Small intestine (tissue), 7 donors: Measurements from ENCODE around the gene SMAP1. TPM values are rescaled to one million over a fixed set of nuclear protein-coding genes. Genes with fewer than 3 reads are reported as not detected.
"Not testable (repeated sequence)": the region's sequence is repeated elsewhere in the genome, so short reads cannot be mapped to it uniquely, and the experiment has no call there.

Experiments
- DNase-seq, 2 donors: peaks; one replicate each; pipeline versions ENCODE4 v3.0.0 to v3.0.0-alpha.2; 2013
- FAIRE-seq: peaks from 2 replicates; lab custom pipeline; 2012; peaks lifted over from hg19 to GRCh38; lab: Jason Lieb, UNC
- H3K27ac ChIP-seq, 3 donors: one replicate each; pipeline ENCODE4 v1.5.1; 2013; ENCODE audit warnings: low read length in 2 of 3, mild to moderate bottlenecking in 2 of 3, control low read depth in 1 of 3, inconsistent platforms in 1 of 3, low read depth in 1 of 3, moderate library complexity in 1 of 3
- H3K27me3 ChIP-seq, 3 donors: one replicate each; pipeline ENCODE4 v1.6.1; 2013; ENCODE audit warnings: low read length in 3 of 3, inconsistent platforms in 1 of 3; ENCODE audit not compliant: control insufficient read depth in 3 of 3, insufficient read depth in 3 of 3
- H3K36me3 ChIP-seq, 3 donors: one replicate each; pipeline ENCODE4 v1.6.1; 2013; ENCODE audit warnings: low read length in 3 of 3, inconsistent platforms in 1 of 3, low read depth in 1 of 3, mild to moderate bottlenecking in 1 of 3, moderate library complexity in 1 of 3; ENCODE audit not compliant: control insufficient read depth in 3 of 3, insufficient read depth in 2 of 3
- H3K4me1 ChIP-seq, 3 donors: one replicate each; pipeline ENCODE4 v1.6.1; 2013; ENCODE audit warnings: low read length in 2 of 3, inconsistent platforms in 1 of 3, low read depth in 1 of 3, mild to moderate bottlenecking in 1 of 3, moderate library complexity in 1 of 3; ENCODE audit not compliant: control insufficient read depth in 3 of 3, insufficient read depth in 2 of 3
- H3K4me3 ChIP-seq, 3 donors: one replicate each; pipeline ENCODE4 v1.5.1; 2013; ENCODE audit warnings: low read length in 3 of 3, control low read depth in 1 of 3, inconsistent platforms in 1 of 3, low read depth in 1 of 3, mild to moderate bottlenecking in 1 of 3, moderate library complexity in 1 of 3
- H3K9me3 ChIP-seq, 2 donors: one replicate each; pipeline ENCODE4 v1.6.1; 2013; ENCODE audit warnings: low read depth in 1 of 2, low read length in 1 of 2; ENCODE audit not compliant: control insufficient read depth in 2 of 2, insufficient read depth in 1 of 2
- WGBS, 3 donors: extraction: QIAGEN DNeasy Blood & Tissue Kit; methylation state at CpG; one replicate each; pipeline ENCODE4 v1.1.7; 2013; 5-methylcytosine and 5-hydroxymethylcytosine counted together
- polyA plus RNA-seq, 4 donors: library from polyadenylated mRNA; stranded (reverse) in 3 of 4; unstranded in 1 of 4; fragments of 200-250 nt in 3 of 4; fragments of 120-200 nt in 1 of 4; gene quantifications; one replicate each; pipeline versions ENCODE4 v1.2.1 to v1.2.3, GENCODE V29; 2013
- donor health status: healthy with polysubstance abuse.
- donor health status: control.
- donor health status: control.
- donor health status: Bipolar disorder and iron deficiency.
- donor health status: healthy.

SMAP1 gene
- polyA plus RNA-seq, 4 donors: 25.2 to 42.1 (median 37.3) TPM

DNA sequence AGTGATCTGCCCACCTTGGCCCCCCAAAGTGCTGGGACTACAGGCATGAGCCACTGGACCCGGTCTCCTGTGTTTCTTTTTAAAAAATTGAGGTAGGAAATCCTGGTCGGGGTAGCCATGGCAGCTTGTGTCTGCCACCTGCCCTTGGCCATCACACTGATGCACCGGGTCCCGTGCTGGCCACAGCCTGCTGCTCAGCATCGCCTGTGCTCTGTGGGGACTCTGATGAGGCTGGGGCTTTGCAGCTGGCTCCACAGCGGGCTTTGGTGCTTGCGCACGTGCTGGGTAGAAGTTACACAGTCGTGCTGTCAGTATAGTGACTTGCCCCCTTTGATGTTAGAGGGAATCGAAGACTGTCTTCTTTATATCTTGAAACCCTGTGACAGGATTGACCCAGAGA, 66.7 kb downstream of the SMAP1 start:
- FAIRE-seq (no peak), DNase-seq (no peak)
- Histone ChIP-seq H3K27ac (no peak overlapping the region), H3K27me3 (no peaks in the 10 kb centered on the region), H3K36me3 (peaks cover 0 to 13% (median 2%) of the 10 kb centered on the region in 3 donors), H3K4me1 (no peaks in the 10 kb centered on the region), H3K9me3 (no peaks in the 10 kb centered on the region), H3K4me3 (no peak overlapping the region)
- 97 to 98% (median 98%) methylated on average over 10 of the region's 10 CpGs for WGBS, 3 donors

DNA sequence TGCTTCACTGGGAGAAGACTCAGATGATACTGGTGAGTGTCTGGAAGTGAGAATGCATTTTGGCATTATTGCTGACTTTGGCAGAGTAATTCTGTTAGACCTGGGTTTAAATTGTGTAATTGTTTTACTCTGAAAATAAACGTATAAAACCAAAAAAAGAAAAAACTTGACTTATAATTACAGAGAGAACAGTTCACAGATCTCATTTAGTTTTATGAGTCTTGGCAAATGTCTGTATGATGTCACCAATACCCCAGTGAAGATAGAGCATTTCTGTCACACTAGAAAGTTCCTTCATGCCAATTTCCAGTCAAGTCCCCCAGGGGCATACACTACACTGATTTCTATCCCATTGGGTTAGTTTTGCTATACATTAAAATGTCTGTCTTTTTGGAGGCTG, 67.3 kb downstream of the SMAP1 start:
- FAIRE-seq (no peak), DNase-seq (no peak)
- H3K27me3 ChIP-seq: no peaks in the 10 kb centered on the region
- H3K36me3 ChIP-seq: peaks cover 0 to 13% (median 2%) of the 10 kb centered on the region in 3 donors
- WGBS, 3 donors: 29 to 50% (median 41%) methylated on average over 1 of the region's 1 CpG
- no peak overlapping the region for H3K27ac ChIP-seq
- peaks cover 0 to under 1% of the 10 kb centered on the region in 2 donors for H3K9me3 ChIP-seq
- no peaks in the 10 kb centered on the region for H3K4me1 ChIP-seq
- no peak overlapping the region for H3K4me3 ChIP-seq

DNA sequence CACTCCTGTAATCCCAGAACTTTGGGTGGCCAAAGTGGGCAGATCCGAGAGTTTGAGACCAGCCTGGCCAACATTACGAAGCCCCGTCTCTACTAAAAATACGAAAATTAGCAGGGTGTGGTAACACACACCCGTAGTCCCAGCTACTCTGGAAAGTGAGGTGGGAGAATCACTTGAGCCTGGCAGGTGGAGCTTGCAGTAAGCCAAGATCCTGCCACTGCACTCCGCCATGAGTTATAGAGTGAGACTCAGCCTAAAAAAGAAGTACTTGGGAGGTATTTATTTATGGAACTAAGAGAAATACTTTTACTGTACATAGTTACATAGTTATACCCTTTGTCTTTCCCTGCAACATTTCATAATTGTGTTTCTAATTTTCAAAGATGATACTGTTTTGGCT, 67.8 kb downstream of the SMAP1 start:
- 86 to 96% (median 95%) methylated on average over 6 of the region's 6 CpGs for WGBS, 3 donors
- H3K27me3 ChIP-seq: no peaks in the 10 kb centered on the region
- FAIRE-seq (no peak), DNase-seq (no peak)
- H3K27ac ChIP-seq: no peak overlapping the region
- no peaks in the 10 kb centered on the region for H3K4me1 ChIP-seq
- H3K9me3 ChIP-seq: peaks cover 0 to 5% of the 10 kb centered on the region in 2 donors
- no peak overlapping the region for H3K4me3 ChIP-seq
- H3K36me3 ChIP-seq: peaks cover 0 to 16% (median 2%) of the 10 kb centered on the region in 3 donors

DNA sequence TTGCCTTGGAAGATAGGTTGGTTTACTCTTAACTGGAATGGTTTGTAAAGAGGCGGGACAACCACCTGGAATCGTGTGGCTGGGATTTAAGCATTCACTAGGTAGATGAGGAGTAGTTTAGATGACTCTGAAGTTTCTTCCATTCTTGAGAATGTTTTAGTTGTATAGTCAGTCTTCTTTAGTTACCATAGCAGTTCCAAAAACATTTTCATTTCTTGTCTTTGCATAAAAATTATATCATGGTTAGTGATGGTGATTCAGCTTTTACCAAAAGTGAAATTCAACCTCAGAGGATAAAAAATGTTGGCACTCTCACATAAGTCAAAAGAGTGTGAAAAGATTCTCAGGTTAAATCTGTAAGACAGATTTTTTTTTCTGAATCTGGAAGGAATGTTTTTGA, 70.3 kb downstream of the SMAP1 start:
- Histone ChIP-seq H3K27ac (no peak overlapping the region), H3K36me3 (peaks cover 2 to 27% (median 6%) of the 10 kb centered on the region in 3 donors), H3K27me3 (no peaks in the 10 kb centered on the region), H3K4me1 (no peaks in the 10 kb centered on the region), H3K4me3 (no peak overlapping the region), H3K9me3 (peaks cover 0 to 24% of the 10 kb centered on the region in 2 donors)
- DNase-seq (no peak), FAIRE-seq (no peak)
- 92 to 96% (median 96%) methylated on average over 2 of the region's 2 CpGs for WGBS, 3 donors

DNA sequence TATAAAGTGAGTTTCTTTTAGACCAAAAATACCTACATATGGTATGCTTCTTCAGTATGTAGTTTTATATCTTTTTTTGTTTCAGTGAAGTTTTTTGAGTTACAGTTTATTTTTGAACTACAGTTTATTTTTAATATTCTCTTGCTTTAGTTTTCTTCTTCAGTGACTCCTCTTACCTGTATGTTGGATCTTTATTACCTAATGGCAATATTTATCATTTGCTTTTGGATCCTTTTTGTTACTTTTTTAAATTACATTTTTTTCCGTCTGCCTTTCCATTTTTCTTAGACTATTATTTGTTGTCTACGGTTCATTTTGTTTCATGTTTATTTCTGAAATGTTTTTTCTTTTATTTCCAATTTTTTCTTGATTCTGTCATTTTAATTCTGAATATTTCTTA, 71.9 kb downstream of the SMAP1 start:
- Histone ChIP-seq H3K4me1 (no peaks in the 10 kb centered on the region), H3K9me3 (peaks cover 0 to 24% of the 10 kb centered on the region in 2 donors), H3K27ac (no peak overlapping the region), H3K27me3 (no peaks in the 10 kb centered on the region), H3K4me3 (no peak overlapping the region), H3K36me3 (peaks cover 2 to 21% (median 6%) of the 10 kb centered on the region in 3 donors)
- peak; percentile 39 for FAIRE-seq
- no peak for DNase-seq
- 98 to 100% (median 98%) methylated on average over 2 of the region's 2 CpGs for WGBS, 3 donors

DNA sequence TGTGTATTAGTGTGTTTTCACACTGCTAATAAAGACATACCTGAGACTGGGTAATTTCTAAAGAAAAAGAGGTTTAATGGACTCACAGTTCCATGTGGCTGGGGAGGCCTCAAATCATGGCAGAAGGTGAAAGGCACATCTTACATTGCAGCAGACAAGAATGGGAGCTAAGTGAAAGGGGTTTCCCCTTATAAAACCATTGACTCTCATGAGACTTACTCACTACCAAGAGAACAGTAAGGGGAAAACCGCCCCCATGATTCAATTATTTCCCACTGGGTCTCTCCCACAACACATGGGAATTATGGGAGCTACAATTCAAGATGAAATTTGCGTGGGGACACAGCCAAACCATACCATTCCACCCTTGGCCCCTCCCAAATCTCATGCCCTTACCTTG, 73.1 kb downstream of the SMAP1 start:
- H3K4me1 ChIP-seq, H3K27me3 ChIP-seq, H3K4me3 ChIP-seq, DNase-seq, FAIRE-seq, H3K27ac ChIP-seq: not testable (repeated sequence)
- H3K36me3 ChIP-seq: peaks cover 2 to 16% (median 4%) of the 10 kb centered on the region in 3 donors
- WGBS, 3 donors: 85 to 91% (median 87%) methylated on average over 2 of the region's 2 CpGs
- H3K9me3 ChIP-seq: peaks cover 0 to 24% of the 10 kb centered on the region in 2 donors

DNA sequence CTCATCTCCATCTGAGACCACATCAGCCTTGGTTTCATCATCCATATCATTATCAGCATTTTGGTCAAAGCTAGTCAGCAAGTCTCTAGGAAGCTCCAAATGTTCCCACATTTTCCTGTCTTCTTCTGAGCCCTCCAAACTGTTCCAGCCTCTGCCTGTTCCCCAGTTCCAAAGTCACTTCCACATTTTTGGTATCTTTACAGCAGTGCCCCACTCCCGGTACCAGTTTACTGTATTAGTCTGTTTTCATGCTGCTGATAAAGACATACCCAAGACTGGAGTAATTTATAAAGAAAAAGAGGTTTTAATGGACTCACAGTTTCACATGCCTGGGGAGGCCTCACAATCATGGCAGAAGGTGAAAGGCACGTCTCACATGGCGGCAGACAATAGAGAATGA, 74.8 kb downstream of the SMAP1 start:
- not testable (repeated sequence) for H3K4me1 ChIP-seq

DNA sequence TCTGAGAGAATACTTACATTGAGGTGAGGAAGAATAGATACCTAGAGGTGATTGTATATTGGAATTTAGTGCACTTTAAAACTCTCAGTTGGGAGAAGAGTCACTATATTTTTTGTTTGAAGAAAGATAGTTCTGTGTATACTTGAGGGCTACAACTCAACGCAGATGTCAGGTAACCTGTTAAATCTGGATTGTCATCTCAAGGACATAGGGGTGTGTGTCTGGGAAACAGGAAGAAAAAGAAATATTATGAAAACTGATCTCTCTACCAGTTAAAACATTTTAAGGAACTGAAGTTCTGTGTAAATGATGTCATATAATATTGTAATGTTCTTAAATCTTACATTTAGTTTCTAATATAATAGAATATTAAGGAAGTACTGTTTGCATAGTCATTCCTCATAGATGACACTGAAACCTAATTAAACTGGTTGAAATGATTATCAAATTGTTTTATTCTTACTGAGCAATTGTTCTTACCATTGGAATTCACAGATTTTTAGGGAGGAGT, 86.2 kb downstream of the SMAP1 start:
- Histone ChIP-seq H3K9me3 (no peaks in the 10 kb centered on the region), H3K4me1 (no peaks in the 10 kb centered on the region), H3K27ac (no peak overlapping the region), H3K36me3 (peaks cover 2 to 3% (median 2%) of the 10 kb centered on the region in 3 donors), H3K27me3 (no peaks in the 10 kb centered on the region), H3K4me3 (no peak overlapping the region)
- FAIRE-seq: no peak
- no peak for DNase-seq
- WGBS, 3 donors: 66 to 70% (median 69%) methylated on average over 1 of the region's 1 CpG

More for the DNA sequence above, 74.8 kb downstream of the SMAP1 start:
- Histone ChIP-seq H3K9me3 (peaks cover 0 to 24% of the 10 kb centered on the region in 2 donors), H3K36me3 (peaks cover 2 to 14% (median 4%) of the 10 kb centered on the region in 3 donors)
- not testable (repeated sequence) for H3K27ac ChIP-seq, H3K4me3 ChIP-seq, FAIRE-seq, DNase-seq, H3K27me3 ChIP-seq
- WGBS, 3 donors: 93 to 95% (median 95%) methylated on average over 3 of the region's 3 CpGs

DNA sequence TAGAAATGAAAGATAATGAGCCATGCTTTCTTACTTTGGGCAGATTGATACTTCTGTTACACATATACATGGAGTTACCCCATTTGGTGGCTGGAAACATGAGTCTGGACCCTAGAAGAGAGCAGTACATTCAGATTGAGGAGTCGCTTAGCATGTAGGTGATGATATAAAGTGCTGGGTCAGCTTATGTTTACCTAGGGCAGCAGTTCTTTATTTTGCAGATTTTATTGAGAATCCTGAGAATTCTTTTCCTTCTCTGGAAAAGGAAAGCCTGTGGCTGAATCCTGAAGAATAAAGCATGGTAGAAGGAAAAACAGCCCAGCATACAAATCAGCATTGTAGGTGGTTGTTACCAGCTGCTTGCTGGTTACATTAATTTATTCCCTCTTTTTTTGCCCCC, 91.2 kb downstream of the SMAP1 start:
- Histone ChIP-seq H3K27ac (no peak overlapping the region), H3K4me1 (no peaks in the 10 kb centered on the region), H3K9me3 (no peaks in the 10 kb centered on the region), H3K4me3 (no peak overlapping the region), H3K36me3 (peaks cover 0 to 3% (median 2%) of the 10 kb centered on the region in 3 donors), H3K27me3 (no peaks in the 10 kb centered on the region)
- WGBS, 3 donors: 6 to 51% (median 42%) methylated on average over 1 of the region's 1 CpG
- FAIRE-seq (no peak), DNase-seq (no peak)
